GM12875 (cell line): ENCODE results near the gene ERC2.

Experiments used
- H3K4me3 ChIP-seq: one replicate; pipeline ENCODE4 v1.5.1; 2011; ENCODE audit warnings: low read depth, low read length, control low read depth
- CTCF ChIP-seq: IDR thresholded peaks from 2 replicates; pipeline ENCODE4 v1.5.1; 2011; ENCODE audit warnings: low read depth, mild to moderate bottlenecking, control low read depth, inconsistent platforms, low read length, moderate library complexity, borderline replicate concordance; ENCODE audit not compliant: insufficient read depth

Gene ERC2

GRCh38 chr3:56196700-56197099, 271.6 kb downstream of the ERC2 start:
- no peak for TF ChIP-seq CTCF
- H3K4me3 ChIP-seq = no peak overlapping the region

GRCh38 chr3:56193519-56193918, 274.7 kb downstream of the ERC2 start:
- no peak for TF ChIP-seq CTCF
- no peak overlapping the region for H3K4me3 ChIP-seq

GRCh38 chr3:56192001-56192400, 276.3 kb downstream of the ERC2 start:
- TF ChIP-seq CTCF = no peak
- no peak overlapping the region for H3K4me3 ChIP-seq

- no peak for TF ChIP-seq CTCF
- H3K4me3 ChIP-seq = no peak overlapping the region
Measured at GRCh38 chr3:56190771-56191305, 277.4 kb downstream of the ERC2 start.

- no peak overlapping the region for H3K4me3 ChIP-seq
- no peak for TF ChIP-seq CTCF
Measured at GRCh38 chr3:56190130-56190529, 278.1 kb downstream of the ERC2 start.

GRCh38 chr3:56189536-56189935, 278.7 kb downstream of the ERC2 start:
- H3K4me3 ChIP-seq = no peak overlapping the region
- TF ChIP-seq CTCF = no peak

- no peak for TF ChIP-seq CTCF
- H3K4me3 ChIP-seq = no peak overlapping the region
Measured at GRCh38 chr3:56188201-56188600, 280.1 kb downstream of the ERC2 start.
